HG03175 (cell line): ENCODE data around the gene TANC1.

Source experiments
- ATAC-seq: cut with Tn5 transposase; IDR thresholded peaks from one replicate; pipeline ENCODE4 v1.9.1; 2021; ENCODE audit warnings: mild to moderate bottlenecking, moderate library complexity; ENCODE audit not compliant: unreplicated experiment

The TANC1 gene

DNA sequence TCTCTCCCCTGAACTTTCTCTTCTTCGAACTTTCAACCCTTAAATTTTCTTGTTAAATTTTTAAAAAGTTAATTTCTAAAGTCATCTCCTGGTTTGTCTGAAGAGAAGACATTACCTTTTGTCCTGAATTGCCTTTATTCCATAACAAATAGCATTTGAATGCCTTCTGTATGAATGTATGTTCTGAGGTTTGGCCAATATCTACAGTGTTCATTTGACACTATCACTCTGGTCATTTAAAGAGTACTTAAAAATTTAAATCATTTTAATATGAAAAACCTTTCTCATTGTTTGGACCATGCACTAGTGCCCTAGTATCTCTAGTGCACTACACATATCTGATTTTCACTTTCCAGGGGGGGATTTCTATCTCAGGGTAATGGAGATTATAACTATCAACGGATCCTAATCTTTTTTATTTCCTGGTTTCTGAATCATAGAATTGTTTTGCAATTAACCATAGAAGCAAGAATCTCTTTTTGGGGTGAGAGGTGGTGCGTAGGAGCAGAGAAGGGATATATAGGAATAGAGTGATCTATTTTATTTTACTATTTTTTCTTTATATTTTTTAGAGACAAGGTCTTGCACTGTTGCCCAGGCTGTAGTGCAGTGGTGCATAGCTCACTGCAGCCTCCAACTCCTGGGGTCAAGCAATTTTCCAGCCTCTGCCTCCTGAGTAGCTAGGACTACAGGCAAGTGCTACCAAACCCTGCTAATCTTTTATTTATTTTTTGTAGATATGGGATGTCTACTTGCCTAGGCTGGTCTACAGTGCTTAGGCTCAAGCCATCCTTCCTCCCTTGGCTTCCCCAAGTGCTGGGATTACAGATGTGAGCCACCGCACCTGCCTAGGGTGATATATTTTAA, 25.5 kb downstream of the TANC1 start:
- no peak for ATAC-seq

GRCh38 chr2:158994920-158995676, 26.7 kb downstream of the TANC1 start:
- ATAC-seq = no peak

DNA sequence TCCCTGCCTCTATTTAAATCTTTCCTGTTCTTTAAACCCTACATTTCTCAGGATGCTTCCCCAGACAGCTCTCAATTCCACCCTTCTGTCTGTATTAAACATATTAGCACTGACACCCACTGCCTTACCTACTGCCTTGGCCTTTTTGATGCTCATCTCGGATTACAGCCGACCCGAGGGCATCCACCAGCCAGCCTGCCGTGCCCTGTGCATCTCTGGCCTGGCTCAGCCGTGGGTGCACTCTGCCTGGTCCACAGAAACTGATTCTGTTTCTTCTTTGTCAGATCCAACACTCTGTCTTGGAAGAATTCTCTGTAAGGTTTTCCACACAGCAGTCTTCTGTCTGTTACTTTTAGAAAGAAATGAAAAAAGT, 27.2 kb downstream of the TANC1 start:
- ATAC-seq = no peak

DNA sequence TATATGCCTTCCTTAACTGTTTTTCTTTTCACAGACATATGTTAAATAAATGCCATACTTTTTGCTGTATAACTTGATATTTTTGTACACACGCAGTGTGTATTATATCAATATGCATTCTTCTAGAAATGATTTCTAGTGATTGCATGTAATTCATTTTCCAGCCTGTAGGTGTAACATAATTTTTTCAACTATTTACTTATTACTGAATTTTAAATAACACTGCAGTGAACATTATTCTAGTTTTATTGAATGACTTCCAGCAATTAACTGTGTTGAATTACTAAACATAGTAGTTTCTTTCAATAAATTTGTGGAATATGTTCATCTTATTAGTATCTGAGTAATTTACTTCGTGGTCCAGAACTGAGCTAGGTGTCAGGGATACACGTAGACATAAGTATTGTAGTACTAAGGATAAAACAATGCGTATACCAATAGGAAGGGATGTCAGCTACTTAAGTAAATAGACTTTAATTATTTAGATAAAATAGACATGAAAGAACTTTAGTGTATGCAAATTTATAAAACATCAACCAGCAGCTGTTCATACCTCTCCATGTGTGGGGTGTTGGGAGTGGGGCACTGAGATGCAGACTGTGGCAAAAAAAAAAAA, 28.0 kb downstream of the TANC1 start:
- ATAC-seq = no peak

DNA sequence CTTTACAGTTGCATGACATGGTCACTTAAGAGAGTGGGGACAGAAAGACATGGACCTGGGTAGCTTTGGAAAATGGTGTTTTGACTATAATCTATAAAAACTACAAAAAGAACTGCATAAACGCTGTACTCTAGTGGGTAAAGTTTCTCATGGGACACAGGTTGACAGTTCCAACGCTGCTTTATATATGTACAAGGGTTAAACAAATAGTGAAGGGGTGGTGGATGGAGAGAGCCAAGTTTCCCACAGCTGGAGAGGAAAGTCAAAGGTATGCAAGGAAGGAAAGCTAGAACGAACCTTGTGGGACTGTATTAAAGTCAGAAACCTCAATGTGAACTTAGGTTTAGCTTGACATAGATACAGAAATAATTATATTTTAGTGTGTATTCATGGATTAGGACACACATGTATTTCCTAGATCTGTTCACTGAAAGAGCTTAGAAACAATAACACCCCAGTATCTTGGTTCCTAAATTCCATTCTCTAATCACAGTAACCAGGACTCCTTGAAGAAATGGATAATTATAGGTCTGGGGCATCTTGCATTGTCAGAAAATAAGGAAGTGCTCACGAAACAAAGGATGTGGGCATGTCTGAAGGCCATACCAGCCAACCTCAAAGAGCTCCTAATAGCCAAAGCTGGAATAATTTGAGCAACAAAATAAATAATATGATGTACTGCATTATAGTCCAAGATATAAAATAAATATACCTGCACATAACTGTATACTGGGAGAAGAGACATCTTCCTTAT, 28.8 kb downstream of the TANC1 start:
- no peak for ATAC-seq

- no peak for ATAC-seq
Observed at GRCh38 chr2:158998551-158999248, 30.3 kb downstream of the TANC1 start.

DNA sequence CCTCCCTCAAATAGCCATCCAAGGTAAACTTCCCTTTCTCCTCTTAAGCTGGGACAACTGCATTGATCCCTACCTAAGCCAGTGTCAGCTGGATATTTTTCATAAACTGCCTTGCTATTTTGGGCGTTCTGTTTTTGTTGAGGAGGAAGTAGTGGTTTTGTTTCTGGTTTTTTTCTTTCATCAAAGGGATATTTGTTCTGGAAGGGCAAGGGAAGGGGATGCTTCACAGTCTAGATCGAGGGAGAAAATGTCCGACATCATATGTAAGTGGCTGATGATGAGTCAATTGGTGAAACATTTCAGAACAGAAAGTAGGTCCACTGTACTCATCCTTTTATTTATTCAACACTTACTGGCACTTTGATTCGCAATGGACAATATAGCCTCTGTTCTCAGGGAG, 31.0 kb downstream of the TANC1 start:
- ATAC-seq = no peak

GRCh38 chr2:159000072-159000471, 31.6 kb downstream of the TANC1 start:
- no peak for ATAC-seq

- ATAC-seq = no peak
Observed at GRCh38 chr2:159002462-159003111, 34.1 kb downstream of the TANC1 start.

DNA sequence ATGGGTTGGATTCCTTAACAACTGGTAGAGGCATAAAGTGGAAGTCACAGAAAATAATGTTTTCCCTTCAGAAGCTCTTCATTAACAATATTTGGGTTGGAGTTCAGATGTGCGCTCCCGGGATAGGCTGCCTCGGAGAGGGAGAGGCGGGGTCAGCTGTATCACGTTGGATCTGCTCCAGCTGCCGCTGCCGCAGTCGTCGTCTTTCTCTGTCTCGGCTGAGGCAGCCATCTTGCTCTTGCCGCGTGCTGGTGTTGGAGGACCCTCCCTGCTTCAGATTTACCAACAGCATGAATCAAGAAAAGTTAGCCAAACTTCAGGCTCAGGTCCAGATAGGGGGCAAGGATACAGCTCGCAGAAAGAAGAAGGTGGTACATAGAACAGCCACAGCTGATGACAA, 35.1 kb downstream of the TANC1 start:
- no peak for ATAC-seq

DNA sequence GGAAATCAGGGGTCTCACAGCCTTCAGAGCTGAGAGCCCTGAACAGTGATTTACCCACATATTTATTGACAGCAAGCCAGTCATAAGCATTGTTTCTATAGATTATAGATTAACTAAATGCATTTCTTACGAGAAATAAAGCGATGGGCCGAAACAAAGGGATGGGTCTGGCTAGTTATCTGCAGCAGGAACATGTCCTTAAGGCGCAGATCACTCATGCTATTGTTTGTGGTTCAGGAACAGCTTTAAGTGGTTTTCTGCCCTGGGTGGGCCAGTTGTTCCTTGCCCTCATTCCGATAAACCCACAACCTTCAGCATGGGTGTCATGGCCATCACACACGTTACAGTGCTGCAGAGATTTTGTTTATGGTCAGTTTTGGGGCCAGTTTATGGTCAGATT, 36.4 kb downstream of the TANC1 start:
- ATAC-seq = no peak

DNA sequence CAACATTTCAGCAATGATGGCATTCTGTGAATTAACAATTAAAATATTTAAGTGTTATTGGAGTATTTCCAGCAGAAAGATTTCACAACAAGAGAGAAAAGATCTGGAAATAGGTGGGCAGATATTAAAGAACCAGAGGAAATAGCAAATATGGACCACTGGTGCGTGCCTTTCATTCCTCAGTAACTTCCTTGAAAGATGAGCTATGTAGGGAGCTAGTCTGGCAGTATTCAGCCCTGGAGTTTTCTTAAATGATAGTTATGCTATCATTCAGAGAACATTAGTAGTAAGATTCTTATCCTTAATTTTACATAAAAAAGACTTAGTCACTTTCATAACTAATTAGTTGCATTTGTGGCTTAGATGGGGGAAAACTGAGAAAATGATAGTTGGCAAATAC, 41.5 kb downstream of the TANC1 start:
- ATAC-seq = no peak

GRCh38 chr2:159010340-159010739, 41.9 kb downstream of the TANC1 start:
- no peak for ATAC-seq

DNA sequence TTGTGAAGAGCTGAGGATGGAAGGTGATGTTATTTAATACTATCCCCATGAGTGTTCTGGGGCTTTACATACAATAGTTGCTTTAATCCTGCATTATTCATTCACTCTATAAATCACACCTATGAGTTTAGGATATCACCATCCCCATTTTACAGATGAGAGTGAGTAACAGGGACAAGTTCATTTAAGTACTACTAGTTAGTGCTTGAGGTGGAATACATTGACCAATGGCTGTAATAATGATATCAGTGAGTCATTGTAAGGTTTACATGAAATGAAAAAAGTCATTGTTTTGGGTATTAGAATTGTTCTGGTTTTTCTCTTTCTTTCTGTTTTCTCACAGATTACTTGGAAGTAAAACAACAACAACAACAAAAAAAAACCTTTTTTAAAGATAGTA, 42.5 kb downstream of the TANC1 start:
- no peak for ATAC-seq

- ATAC-seq = no peak
Observed at GRCh38 chr2:159012142-159012541, 43.7 kb downstream of the TANC1 start.

GRCh38 chr2:159013103-159013502, 44.7 kb downstream of the TANC1 start:
- no peak for ATAC-seq

GRCh38 chr2:159015174-159015573, 46.7 kb downstream of the TANC1 start:
- no peak for ATAC-seq

DNA sequence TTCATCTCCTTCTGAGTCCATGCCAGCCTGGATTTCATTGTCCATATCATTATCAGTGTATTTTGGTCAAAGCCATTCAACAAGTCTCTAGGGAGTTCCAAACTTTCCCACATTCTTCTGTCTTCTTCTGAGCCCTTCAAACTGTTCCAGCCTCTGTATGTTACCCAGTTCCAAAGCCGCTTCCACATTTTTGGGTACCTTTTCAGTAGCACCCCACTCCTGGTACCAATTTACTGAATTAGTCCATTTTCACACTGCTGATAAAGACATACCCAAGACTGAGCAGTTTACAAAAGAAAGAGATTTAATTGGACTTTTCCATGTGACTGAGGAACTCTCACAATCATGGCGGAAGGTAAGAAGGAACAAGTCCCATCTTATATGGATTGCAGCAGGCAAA, 47.4 kb downstream of the TANC1 start:
- ATAC-seq = no peak

GRCh38 chr2:159017837-159018236, 49.4 kb downstream of the TANC1 start:
- no peak for ATAC-seq

GRCh38 chr2:159019021-159019420, 50.6 kb downstream of the TANC1 start:
- no peak for ATAC-seq
